ENCODE results near the gene STARD3.
A peak's percentile ranks its signal among the peaks of the same experiment; 100 is the strongest.

The STARD3 gene

GRCh38 chr17:39600288-39600996 is 36.5 kb upstream of the STARD3 start:
- DNase-seq (ENCODE audit: low read depth): no peak
- no peak for TF ChIP-seq CTCF (IDR thresholded peaks at IDR 0.05; ENCODE audit: insufficient read depth, low read depth, low read length, missing control alignments)
- H3K4me3 ChIP-seq (ENCODE audit: low read length): no peak overlapping the region

GRCh38 chr17:39600997-39601597 is 35.8 kb upstream of the STARD3 start:
- no peak for TF ChIP-seq CTCF (IDR thresholded peaks at IDR 0.05; ENCODE audit: insufficient read depth, low read depth, low read length, missing control alignments)
- no peak overlapping the region for H3K4me3 ChIP-seq (ENCODE audit: low read length)
- DNase-seq (ENCODE audit: low read depth): no peak

- TF ChIP-seq CTCF (IDR thresholded peaks at IDR 0.05; ENCODE audit: insufficient read depth, low read depth, low read length, missing control alignments): no peak
- DNase-seq (ENCODE audit: low read depth): no peak
- H3K4me3 ChIP-seq (ENCODE audit: low read length): no peak overlapping the region
Measured at GRCh38 chr17:39601758-39602532, 35.0 kb upstream of the STARD3 start.

GRCh38 chr17:39602533-39603303 is 34.2 kb upstream of the STARD3 start:
- no peak overlapping the region for H3K4me3 ChIP-seq (ENCODE audit: low read length)
- TF ChIP-seq CTCF (IDR thresholded peaks at IDR 0.05; ENCODE audit: insufficient read depth, low read depth, low read length, missing control alignments): no peak
- DNase-seq (ENCODE audit: low read depth): no peak

- TF ChIP-seq CTCF (IDR thresholded peaks at IDR 0.05; ENCODE audit: insufficient read depth, low read depth, low read length, missing control alignments): no peak
- DNase-seq (ENCODE audit: low read depth): peak; percentile 67
- H3K4me3 ChIP-seq (ENCODE audit: low read length): peak overlapping the region; percentile 5
Measured at GRCh38 chr17:39603304-39604016, 33.5 kb upstream of the STARD3 start.

- TF ChIP-seq CTCF (IDR thresholded peaks at IDR 0.05; ENCODE audit: insufficient read depth, low read depth, low read length, missing control alignments): no peak
- no peak overlapping the region for H3K4me3 ChIP-seq (ENCODE audit: low read length)
- DNase-seq (ENCODE audit: low read depth): no peak
Measured at GRCh38 chr17:39604911-39605491, 31.9 kb upstream of the STARD3 start.

All from epithelial cell of esophagus (primary cell).